GM12801 (cell line): ENCODE data around the gene CHL1.

ENCODE experiments used
- TF ChIP-seq, protein P1 (sequence below): IDR thresholded peaks from one replicate; pipeline ENCODE4 v1.5.1; 2011; ENCODE audit warnings: control low read depth; ENCODE audit not compliant: insufficient read length; ENCODE audit errors: extremely low read depth

Gene CHL1

DNA sequence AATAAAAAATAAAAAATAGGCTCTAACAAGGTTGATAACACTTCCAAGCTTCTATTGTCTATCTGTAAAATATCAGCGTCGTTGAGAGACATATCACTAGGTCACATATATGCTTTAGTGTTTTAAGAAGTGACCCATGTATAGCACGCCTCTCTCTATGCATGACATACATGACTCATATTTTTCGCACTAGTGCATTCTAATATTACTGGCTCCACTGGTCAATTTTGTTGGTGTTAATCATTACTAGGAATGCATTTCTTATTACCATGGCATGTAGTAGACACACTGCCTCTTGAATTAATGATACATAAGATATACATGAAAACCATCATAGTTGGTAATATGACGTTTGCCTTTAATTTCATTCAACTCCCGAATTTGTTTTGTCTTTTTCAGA lies 203.1 kb downstream of the CHL1 start:
- TF ChIP-seq, protein P1, sequence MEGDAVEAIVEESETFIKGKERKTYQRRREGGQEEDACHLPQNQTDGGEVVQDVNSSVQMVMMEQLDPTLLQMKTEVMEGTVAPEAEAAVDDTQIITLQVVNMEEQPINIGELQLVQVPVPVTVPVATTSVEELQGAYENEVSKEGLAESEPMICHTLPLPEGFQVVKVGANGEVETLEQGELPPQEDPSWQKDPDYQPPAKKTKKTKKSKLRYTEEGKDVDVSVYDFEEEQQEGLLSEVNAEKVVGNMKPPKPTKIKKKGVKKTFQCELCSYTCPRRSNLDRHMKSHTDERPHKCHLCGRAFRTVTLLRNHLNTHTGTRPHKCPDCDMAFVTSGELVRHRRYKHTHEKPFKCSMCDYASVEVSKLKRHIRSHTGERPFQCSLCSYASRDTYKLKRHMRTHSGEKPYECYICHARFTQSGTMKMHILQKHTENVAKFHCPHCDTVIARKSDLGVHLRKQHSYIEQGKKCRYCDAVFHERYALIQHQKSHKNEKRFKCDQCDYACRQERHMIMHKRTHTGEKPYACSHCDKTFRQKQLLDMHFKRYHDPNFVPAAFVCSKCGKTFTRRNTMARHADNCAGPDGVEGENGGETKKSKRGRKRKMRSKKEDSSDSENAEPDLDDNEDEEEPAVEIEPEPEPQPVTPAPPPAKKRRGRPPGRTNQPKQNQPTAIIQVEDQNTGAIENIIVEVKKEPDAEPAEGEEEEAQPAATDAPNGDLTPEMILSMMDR: no peak

DNA sequence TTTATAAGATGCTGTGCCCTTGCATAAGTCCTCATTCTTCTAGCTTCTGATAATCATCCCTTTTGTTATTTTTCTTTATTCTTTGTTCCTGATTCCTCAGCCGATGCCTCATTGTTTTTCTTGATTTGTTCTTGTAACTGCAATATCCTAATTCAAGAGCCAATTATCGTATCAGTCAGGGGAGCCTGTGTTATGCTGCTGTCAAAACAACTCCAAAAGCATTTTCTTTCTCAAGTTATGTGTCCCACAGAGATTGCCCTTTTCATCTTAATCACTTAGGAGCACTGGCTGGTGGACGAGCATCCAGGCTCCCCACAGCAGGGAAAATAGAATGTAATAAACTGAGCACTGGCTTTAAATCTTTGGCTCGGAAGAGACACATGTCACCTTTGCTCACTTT lies 207.3 kb downstream of the CHL1 start:
- TF ChIP-seq, protein P1: no peak

DNA sequence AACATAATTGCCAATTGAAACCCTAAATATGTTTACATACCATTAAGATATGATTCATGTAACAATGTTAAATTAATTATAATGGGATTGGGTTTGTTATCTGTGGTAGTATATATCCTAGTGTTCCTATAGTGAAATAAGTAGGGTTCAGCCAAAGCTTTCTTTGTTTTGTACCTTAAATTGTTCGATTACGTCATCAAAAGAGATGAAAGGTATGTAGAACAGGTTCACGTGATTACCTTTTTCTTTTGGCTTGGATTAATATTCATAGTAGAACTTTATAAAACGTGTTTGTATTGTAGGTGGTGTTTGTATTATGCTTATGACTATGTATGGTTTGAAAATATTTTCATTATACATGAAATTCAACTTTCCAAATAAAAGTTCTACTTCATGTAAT lies 212.4 kb downstream of the CHL1 start:
- TF ChIP-seq, protein P1: no peak

DNA sequence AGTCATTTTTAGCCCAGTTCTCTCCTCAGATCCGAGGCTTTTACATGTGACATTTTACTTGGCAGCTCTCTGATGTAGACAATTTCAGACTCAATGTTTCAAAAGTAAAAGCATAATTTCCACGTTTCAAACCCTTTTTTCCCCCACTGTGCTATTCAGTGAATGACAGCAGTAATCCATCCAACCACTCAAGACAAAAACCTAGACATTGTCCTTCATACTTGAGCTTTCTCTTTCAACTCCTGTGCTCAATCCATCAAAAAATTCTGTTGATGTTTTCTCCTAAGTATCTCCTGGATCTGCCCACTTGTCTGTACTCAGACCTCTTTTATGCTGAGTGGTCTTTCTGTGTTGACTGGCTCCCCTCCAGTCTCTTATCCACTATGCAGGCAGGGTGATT lies 214.7 kb downstream of the CHL1 start:
- TF ChIP-seq, protein P1: no peak

DNA sequence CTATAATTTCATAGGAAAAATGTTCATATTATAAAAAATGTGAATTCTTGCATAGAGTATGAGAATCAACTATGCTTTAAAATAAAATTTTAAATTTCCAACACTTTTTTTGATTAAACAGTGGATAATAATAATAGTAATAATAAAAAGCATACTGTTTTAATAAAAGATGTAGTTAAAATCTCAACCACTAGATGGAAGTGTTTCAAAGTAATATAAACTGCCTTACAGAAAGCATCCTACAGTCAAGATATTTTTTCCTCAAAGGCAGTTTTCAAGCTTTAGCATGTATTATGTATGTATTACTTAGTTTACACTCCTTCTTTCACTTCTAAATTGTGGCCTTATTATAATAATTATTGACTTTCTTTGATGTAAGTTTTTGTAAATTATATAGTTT lies 217.5 kb downstream of the CHL1 start:
- TF ChIP-seq, protein P1: no peak

DNA sequence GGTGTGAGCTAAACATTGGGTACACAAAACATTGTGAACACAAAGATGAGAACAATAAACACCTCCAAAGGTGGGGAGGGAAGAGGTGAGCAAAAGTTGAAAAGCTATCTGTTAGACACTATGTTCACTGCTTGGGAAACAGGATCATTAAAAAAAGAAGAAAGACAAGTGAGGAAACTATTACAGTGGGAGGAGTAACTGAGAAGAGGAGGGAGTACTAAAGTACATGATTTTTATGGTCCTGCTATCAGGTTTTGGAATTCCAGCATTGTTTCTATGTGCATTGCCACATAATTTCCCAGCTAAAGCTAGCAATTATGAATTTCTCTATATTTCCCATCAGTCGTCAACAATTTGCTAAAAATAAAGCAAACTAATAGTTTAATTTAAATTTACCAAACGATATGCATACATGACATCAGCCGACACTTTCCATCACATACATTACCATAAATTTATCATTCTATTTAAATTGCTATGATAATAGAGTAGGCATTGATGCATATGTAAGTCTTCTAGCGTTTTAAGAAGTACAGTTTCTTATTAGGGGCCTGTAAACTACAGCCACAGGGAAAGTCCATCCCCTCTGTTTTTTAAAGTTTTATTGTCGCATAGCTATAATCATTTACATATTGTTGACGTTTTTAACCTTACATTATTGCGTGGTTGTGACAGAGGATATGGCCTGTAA lies 221.8 kb downstream of the CHL1 start:
- TF ChIP-seq, protein P1: no peak

DNA sequence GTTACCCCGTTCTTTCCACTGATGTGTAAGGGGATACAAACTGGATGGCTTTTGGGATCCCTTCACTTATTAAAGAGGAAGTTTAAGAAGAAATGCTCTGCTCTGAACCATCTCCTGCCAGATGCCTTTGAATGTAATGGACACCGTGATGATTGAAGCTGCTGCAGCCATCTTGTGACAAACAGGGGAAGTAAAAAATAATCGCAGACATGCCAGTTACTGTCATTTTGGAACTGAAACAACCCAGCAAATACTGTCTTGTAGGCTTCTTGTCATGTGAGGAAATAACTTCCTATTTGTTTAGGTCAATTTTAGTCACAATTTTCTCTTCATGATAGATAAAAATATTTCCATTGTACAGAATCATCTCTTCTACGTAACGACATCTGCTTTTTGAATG lies 224.0 kb downstream of the CHL1 start:
- TF ChIP-seq, protein P1: no peak
